Neural crest cell (in vitro differentiated cells): ENCODE measurements around the gene FSIP1. TPM values are rescaled to one million over a fixed set of nuclear protein-coding genes. Genes with fewer than 3 reads are reported as not detected.

ENCODE experiments used
- DNase-seq: peaks from one replicate; pipeline ENCODE4 v3.0.0; 2021; ENCODE audit warnings: low read depth, mixed read lengths, low spot score
- H3K27ac Mint-ChIP-seq: one replicate; pipeline ENCODE4 v1.8.0; 2021; ENCODE audit warnings: mild to moderate bottlenecking, mixed read lengths; ENCODE audit not compliant: unreplicated experiment
- H3K27me3 Mint-ChIP-seq: 2 replicates; pipeline ENCODE4 v1.8.0; 2021; ENCODE audit warnings: low read depth, mild to moderate bottlenecking, mixed read lengths
- H3K36me3 Mint-ChIP-seq: 2 replicates; pipeline ENCODE4 v1.8.0; 2021; ENCODE audit warnings: low read depth, mild to moderate bottlenecking, mixed read lengths
- H3K4me1 Mint-ChIP-seq: 2 replicates; pipeline ENCODE4 v1.8.0; 2021; ENCODE audit warnings: mixed read lengths
- H3K4me3 Mint-ChIP-seq: one replicate; pipeline ENCODE4 v1.8.0; 2021; ENCODE audit warnings: mild to moderate bottlenecking, mixed read lengths
- H3K9me3 Mint-ChIP-seq: 2 replicates; pipeline ENCODE4 v1.8.0; 2021; ENCODE audit warnings: mixed read lengths
- CTCF ChIP-seq: fragments of 200-600 bp; sonication (generic); conservative IDR thresholded peaks from 2 replicates; pipeline ENCODE4 v1.5.0; 2021; ENCODE audit warnings: antibody characterized with exemption, mild to moderate bottlenecking
- total RNA-seq: library from RNA; stranded (reverse); gene quantifications from 2 replicates; pipeline ENCODE4 v1.2.1, GENCODE V29; 2021

FSIP1 gene
- total RNA-seq, 1 donor from 2014 or later = 8.1 TPM

GRCh38 chr15:39578851-39579486 is 203.7 kb downstream of the FSIP1 start:
- DNase-seq = no peak
- H3K4me1 Mint-ChIP-seq = peaks cover 29% of the 10 kb centered on the region
- H3K36me3 Mint-ChIP-seq = peaks cover 2% of the 10 kb centered on the region
- H3K27ac Mint-ChIP-seq = no peak overlapping the region
- no peak for TF ChIP-seq CTCF
- peaks cover 4% of the 10 kb centered on the region for H3K9me3 Mint-ChIP-seq
- peak overlapping the region; percentile 84 for H3K4me3 Mint-ChIP-seq
- peaks cover 25% of the 10 kb centered on the region for H3K27me3 Mint-ChIP-seq

DNA sequence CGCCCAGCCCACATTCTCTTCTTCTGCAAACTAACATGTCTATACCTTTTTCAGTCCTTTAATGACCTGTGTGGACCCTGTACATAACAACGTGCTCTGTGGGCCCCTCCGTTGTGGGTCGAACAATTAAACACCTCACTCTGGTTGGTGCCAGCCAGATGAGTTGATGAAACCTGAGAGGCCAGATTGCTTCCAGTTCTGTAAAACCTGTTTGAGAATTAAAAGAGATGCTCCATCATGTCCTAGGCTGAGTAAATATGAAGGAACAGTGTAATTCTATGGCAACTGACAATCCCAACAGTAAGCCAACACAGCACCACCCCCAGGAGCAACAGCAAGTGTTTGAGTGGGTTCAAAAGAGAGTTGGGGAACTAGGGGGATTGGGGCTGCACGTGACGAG is 207.5 kb downstream of the FSIP1 start:
- Mint-ChIP-seq H3K4me1 (peaks cover 20% of the 10 kb centered on the region), H3K9me3 (peaks cover 4% of the 10 kb centered on the region), H3K27ac (no peak overlapping the region), H3K4me3 (no peak overlapping the region), H3K36me3 (no peaks in the 10 kb centered on the region), H3K27me3 (peaks cover 15% of the 10 kb centered on the region)
- no peak for TF ChIP-seq CTCF
- DNase-seq = no peak

DNA sequence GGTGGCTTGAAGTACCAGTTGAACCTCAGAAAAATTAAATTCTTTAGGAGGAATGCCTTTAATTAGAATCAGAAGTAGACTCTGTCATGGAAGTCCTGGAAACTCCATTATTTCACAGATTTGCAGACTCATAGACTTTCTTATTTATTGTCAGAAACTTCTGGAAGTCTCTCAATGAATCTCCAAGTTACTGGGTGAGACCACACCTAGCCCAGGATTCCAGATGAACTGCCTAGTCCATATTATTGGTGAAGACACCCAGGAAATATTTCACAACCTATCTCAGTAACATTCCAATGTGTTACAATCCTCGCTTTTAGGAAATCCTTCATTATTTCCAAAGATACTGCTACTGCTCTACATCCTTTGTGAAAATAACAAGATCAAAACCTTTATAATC is 208.2 kb downstream of the FSIP1 start:
- TF ChIP-seq CTCF = no peak
- H3K4me3 Mint-ChIP-seq = no peak overlapping the region
- H3K27ac Mint-ChIP-seq = no peak overlapping the region
- H3K9me3 Mint-ChIP-seq = peaks cover 4% of the 10 kb centered on the region
- H3K27me3 Mint-ChIP-seq = peaks cover 9% of the 10 kb centered on the region
- DNase-seq = no peak
- H3K36me3 Mint-ChIP-seq = no peaks in the 10 kb centered on the region
- H3K4me1 Mint-ChIP-seq = peaks cover 14% of the 10 kb centered on the region

DNA sequence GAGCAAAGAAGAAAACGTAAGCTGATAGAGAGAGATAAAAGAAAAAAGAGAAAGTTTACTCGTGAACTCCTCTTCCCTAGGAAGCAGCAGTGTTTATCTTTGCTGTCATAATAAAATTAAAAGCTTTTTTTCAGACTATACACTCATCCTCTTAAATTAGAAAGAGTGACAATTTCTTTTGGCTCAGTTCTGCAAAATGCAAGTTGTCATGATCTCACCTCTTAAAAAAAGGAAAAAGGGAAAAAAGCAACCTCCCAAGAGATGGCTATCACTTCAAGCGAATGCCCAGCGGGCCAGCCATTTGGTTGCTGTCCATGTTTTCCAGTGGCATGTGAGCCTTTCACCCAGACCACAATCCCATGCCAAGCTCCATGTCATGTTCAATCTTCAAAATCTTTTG is 208.8 kb downstream of the FSIP1 start:
- peaks cover 4% of the 10 kb centered on the region for H3K9me3 Mint-ChIP-seq
- H3K27ac Mint-ChIP-seq = no peak overlapping the region
- H3K4me3 Mint-ChIP-seq = no peak overlapping the region
- H3K36me3 Mint-ChIP-seq = no peaks in the 10 kb centered on the region
- TF ChIP-seq CTCF = no peak
- H3K4me1 Mint-ChIP-seq = peaks cover 9% of the 10 kb centered on the region
- no peak for DNase-seq
- H3K27me3 Mint-ChIP-seq = peaks cover 3% of the 10 kb centered on the region

DNA sequence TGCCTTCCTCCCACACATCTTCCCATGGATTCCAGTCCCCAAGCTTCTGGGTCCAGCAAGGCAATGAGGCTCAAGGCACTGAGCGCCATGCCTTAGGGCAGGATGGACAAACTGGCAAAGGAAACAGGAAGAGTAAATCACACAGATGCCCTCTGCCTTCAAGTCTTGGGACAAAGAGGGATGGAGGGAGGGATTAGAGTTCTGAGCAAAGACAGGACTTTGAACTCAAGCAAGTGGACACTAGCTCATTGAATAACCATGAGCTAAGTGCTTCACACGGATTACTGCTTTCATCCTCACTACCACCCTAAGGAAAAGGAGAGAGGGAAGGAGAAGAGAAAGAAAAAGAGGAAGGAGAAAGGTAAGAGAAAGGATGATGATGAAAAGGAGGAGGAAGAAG is 209.4 kb downstream of the FSIP1 start:
- no peaks in the 10 kb centered on the region for H3K36me3 Mint-ChIP-seq
- peaks cover 9% of the 10 kb centered on the region for H3K4me1 Mint-ChIP-seq
- H3K27ac Mint-ChIP-seq = no peak overlapping the region
- DNase-seq = no peak
- H3K4me3 Mint-ChIP-seq = no peak overlapping the region
- peaks cover 4% of the 10 kb centered on the region for H3K9me3 Mint-ChIP-seq
- no peak for TF ChIP-seq CTCF
- peaks cover 2% of the 10 kb centered on the region for H3K27me3 Mint-ChIP-seq
